MM.1S (cell line): Measurements from ENCODE around the gene MTHFD1L.

Experiments used
- DNase-seq: peaks from one replicate; pipeline ENCODE4 v3.0.0-alpha.2; 2015
- H2AFZ ChIP-seq: fragments of 300-600 bp; sonication (generic); 2 replicates; pipeline ENCODE4 v1.6.0; 2016; ENCODE audit warnings: antibody characterized with exemption, low read length
- H3F3A ChIP-seq: fragments of 300-600 bp; sonication (generic); 2 replicates; pipeline ENCODE4 v1.6.1; 2016; ENCODE audit warnings: mild to moderate bottlenecking, antibody characterized with exemption, low read length, moderate library complexity, mixed read lengths; ENCODE audit not compliant: insufficient read depth
- H3K27ac ChIP-seq: fragments of 300-600 bp; sonication (generic); 2 replicates; pipeline ENCODE4 v1.5.1; 2016; ENCODE audit warnings: mild to moderate bottlenecking, low read length
- H3K27me3 ChIP-seq: fragments of 300-600 bp; sonication (generic); replicated peaks from 2 replicates; pipeline ENCODE4 v1.6.0; 2016; ENCODE audit warnings: low read length; ENCODE audit not compliant: insufficient read depth
- H3K36me3 ChIP-seq: fragments of 300-600 bp; sonication (generic); replicated peaks from 2 replicates; pipeline ENCODE4 v1.6.1; 2016; ENCODE audit warnings: mild to moderate bottlenecking, low read length, mixed read lengths; ENCODE audit not compliant: insufficient read depth
- H3K4me1 ChIP-seq: fragments of 300-600 bp; sonication (generic); 2 replicates; pipeline ENCODE4 v1.6.1; 2016; ENCODE audit warnings: low read length, mixed read lengths
- H3K4me2 ChIP-seq: fragments of 300-600 bp; sonication (generic); 2 replicates; pipeline ENCODE4 v1.6.0; 2016; ENCODE audit warnings: low read depth, low read length
- H3K4me3 ChIP-seq: fragments of 300-600 bp; sonication (generic); 2 replicates; pipeline ENCODE4 v1.5.1; 2016; ENCODE audit warnings: low read length, mixed read lengths
- H3K79me2 ChIP-seq: fragments of 300-600 bp; sonication (generic); 2 replicates; pipeline ENCODE4 v1.6.1; 2016; ENCODE audit warnings: mixed run types, low read length, mixed read lengths
- H3K9ac ChIP-seq: fragments of 300-600 bp; sonication (generic); 2 replicates; pipeline ENCODE4 v1.6.1; 2016; ENCODE audit warnings: low read length, mixed read lengths
- H3K9me2 ChIP-seq: fragments of 300-600 bp; sonication (generic); replicated peaks from 2 replicates; pipeline ENCODE4 v1.6.1; 2016; ENCODE audit warnings: mild to moderate bottlenecking, low read length, mixed read lengths; ENCODE audit not compliant: insufficient read depth
- H3K9me3 ChIP-seq: fragments of 300-600 bp; sonication (generic); replicated peaks from 2 replicates; pipeline ENCODE4 v1.6.1; 2016; ENCODE audit warnings: mild to moderate bottlenecking, low read length, mixed read lengths; ENCODE audit not compliant: insufficient read depth
- H4K20me1 ChIP-seq: fragments of 300-600 bp; sonication (generic); 2 replicates; pipeline ENCODE4 v1.6.1; 2016; ENCODE audit warnings: mild to moderate bottlenecking, low read length, moderate library complexity, mixed read lengths; ENCODE audit not compliant: insufficient read depth
- CTCF ChIP-seq: fragments of 300-600 bp; sonication (generic); IDR thresholded peaks from 2 replicates; pipeline ENCODE4 v1.5.1; 2016; ENCODE audit warnings: antibody characterized with exemption, low read length, mixed read lengths
- EZH2 ChIP-seq: fragments of 300-600 bp; sonication (generic); optimal IDR thresholded peaks from 2 replicates; pipeline ENCODE3; 2017; ENCODE audit warnings: low read depth, mild to moderate bottlenecking, antibody characterized with exemption, low read length, mixed read lengths
- EZH2phosphoT487 ChIP-seq: fragments of 300-600 bp; sonication (generic); IDR thresholded peaks from 2 replicates; pipeline ENCODE4 v1.6.1; 2018; ENCODE audit warnings: antibody characterized with exemption, low read length

The MTHFD1L gene

DNA sequence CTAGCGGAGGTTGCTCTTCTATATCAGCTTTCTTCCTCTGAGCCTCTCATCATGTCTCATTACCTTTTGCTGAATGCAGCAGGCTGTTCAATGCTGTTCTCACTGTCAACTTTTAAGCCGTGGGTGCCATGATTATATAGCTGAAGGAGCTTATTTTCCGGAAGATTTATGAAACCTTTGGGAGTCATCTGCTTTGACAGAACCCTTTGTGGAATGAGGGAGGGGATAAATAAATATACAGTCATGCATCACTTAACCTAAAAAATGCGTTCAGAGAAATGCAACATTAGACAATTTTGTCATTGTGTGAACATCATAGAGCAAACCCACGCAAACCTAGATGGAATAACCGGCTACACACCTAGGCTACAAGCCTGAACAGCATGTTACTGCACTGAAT, 272.0 kb downstream of the MTHFD1L start:
- Histone ChIP-seq H3F3A (no peaks in the 10 kb centered on the region), H2AFZ (no peak overlapping the region), H3K36me3 (no peaks in the 10 kb centered on the region), H3K27me3 (no peaks in the 10 kb centered on the region), H3K9me3 (no peaks in the 10 kb centered on the region), H3K4me3 (no peak overlapping the region), H3K9me2 (no peaks in the 10 kb centered on the region), H4K20me1 (no peaks in the 10 kb centered on the region), H3K4me2 (no peak overlapping the region), H3K27ac (no peak overlapping the region), H3K9ac (no peak overlapping the region), H3K79me2 (no peaks in the 10 kb centered on the region), H3K4me1 (no peaks in the 10 kb centered on the region)
- no peak for DNase-seq
- TF ChIP-seq CTCF (no peak), EZH2phosphoT487 (no peak), EZH2 (no peak)

DNA sequence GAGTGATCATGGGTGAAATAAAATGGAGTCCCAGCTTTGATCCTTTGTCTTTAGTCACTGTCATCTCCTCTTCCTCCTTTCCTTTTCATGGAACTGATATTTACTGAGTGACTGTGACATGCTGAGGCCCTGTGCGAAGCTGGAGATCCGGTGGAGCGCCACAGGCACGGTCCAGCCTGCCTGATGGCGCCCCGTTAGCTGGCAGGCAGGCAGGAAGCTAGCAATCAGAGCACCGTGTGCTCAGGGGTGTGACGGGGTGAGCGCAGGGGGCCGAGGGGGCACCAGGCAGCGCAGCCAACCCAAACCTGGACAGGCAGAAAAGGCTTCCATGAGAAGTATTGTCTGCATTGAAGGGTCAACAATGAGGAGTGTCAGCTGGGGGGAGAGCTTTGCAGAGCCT, 274.0 kb downstream of the MTHFD1L start:
- H4K20me1 ChIP-seq: no peaks in the 10 kb centered on the region
- no peaks in the 10 kb centered on the region for H3F3A ChIP-seq
- no peaks in the 10 kb centered on the region for H3K9me2 ChIP-seq
- H3K4me1 ChIP-seq: no peaks in the 10 kb centered on the region
- no peak overlapping the region for H3K27ac ChIP-seq
- TF ChIP-seq CTCF (no peak), EZH2 (no peak), EZH2phosphoT487 (no peak)
- H3K9ac ChIP-seq: no peak overlapping the region
- H3K4me3 ChIP-seq: no peak overlapping the region
- no peak for DNase-seq
- H3K36me3 ChIP-seq: no peaks in the 10 kb centered on the region
- no peaks in the 10 kb centered on the region for H3K79me2 ChIP-seq
- no peak overlapping the region for H3K4me2 ChIP-seq
- H2AFZ ChIP-seq: no peak overlapping the region
- H3K27me3 ChIP-seq: no peaks in the 10 kb centered on the region
- no peaks in the 10 kb centered on the region for H3K9me3 ChIP-seq

DNA sequence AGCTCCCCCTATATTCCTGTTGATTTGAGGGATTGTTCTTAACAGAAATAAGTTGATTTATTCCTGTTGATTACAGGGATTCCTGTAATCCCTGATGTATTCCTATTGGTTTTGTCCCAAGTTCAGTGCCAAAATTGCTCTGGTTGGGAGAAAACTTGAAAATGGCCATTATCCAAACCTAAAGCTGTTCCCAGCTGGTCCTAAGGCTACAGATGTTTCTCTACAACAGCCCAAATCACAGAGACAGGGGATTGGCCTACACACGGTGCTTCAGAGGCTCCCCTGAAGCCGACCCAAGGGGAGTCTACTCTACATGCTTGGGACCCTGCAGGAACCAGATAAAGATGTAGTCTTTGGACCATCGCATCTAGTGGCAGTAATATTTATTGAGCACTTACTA, 275.3 kb downstream of the MTHFD1L start:
- no peak overlapping the region for H3K4me3 ChIP-seq
- no peaks in the 10 kb centered on the region for H3K9me2 ChIP-seq
- no peaks in the 10 kb centered on the region for H3K36me3 ChIP-seq
- H3K27me3 ChIP-seq: no peaks in the 10 kb centered on the region
- no peaks in the 10 kb centered on the region for H3K9me3 ChIP-seq
- no peak overlapping the region for H3K4me2 ChIP-seq
- no peaks in the 10 kb centered on the region for H3K4me1 ChIP-seq
- H3K79me2 ChIP-seq: no peaks in the 10 kb centered on the region
- no peak overlapping the region for H2AFZ ChIP-seq
- TF ChIP-seq EZH2phosphoT487 (no peak), EZH2 (no peak), CTCF (no peak)
- no peaks in the 10 kb centered on the region for H4K20me1 ChIP-seq
- no peak overlapping the region for H3K9ac ChIP-seq
- no peak for DNase-seq
- H3K27ac ChIP-seq: no peak overlapping the region
- H3F3A ChIP-seq: no peaks in the 10 kb centered on the region
